H9 (cell line): ENCODE results near the gene TMEM151A. TPM values are rescaled to one million over a fixed set of nuclear protein-coding genes. Genes with fewer than 3 reads are reported as not detected.
"Not testable (repeated sequence)": the region's sequence is repeated elsewhere in the genome, so short reads cannot be mapped to it uniquely, and the experiment has no call there.

ENCODE experiments used
- DNase-seq: peaks from one replicate; pipeline ENCODE4 v3.0.0-alpha.2; 2017
- H2AFZ ChIP-seq: one replicate; pipeline ENCODE4 v1.6.1; 2013; ENCODE audit warnings: mild to moderate bottlenecking, low read length, control low read depth, moderate library complexity
- H2AK5ac ChIP-seq: 2 replicates; pipeline ENCODE4 v1.6.1; 2013; ENCODE audit warnings: low read length, control low read depth, mixed read lengths; ENCODE audit not compliant: insufficient read length
- H2BK120ac ChIP-seq: one replicate; pipeline ENCODE4 v1.6.1; 2013; ENCODE audit warnings: low read depth, mild to moderate bottlenecking, low read length, control low read depth, inconsistent platforms; ENCODE audit not compliant: poor library complexity, severe bottlenecking
- H2BK12ac ChIP-seq: 2 replicates; pipeline ENCODE4 v1.6.1; 2013; ENCODE audit warnings: low read length, control low read depth, mixed read lengths, low read depth; ENCODE audit not compliant: insufficient read length
- H2BK15ac ChIP-seq: 2 replicates; pipeline ENCODE4 v1.6.1; 2013; ENCODE audit warnings: low read depth, low read length, control low read depth
- H2BK20ac ChIP-seq: one replicate; pipeline ENCODE4 v1.6.1; 2013; ENCODE audit warnings: low read depth, mild to moderate bottlenecking, low read length, control low read depth, inconsistent platforms; ENCODE audit not compliant: poor library complexity, severe bottlenecking
- H2BK5ac ChIP-seq: 2 replicates; pipeline ENCODE4 v1.6.1; 2013; ENCODE audit warnings: low read length, control low read depth, mixed read lengths; ENCODE audit not compliant: insufficient read length
- H3K14ac ChIP-seq: 2 replicates; pipeline ENCODE4 v1.6.1; 2013; ENCODE audit warnings: low read length, control low read depth; ENCODE audit not compliant: insufficient read depth
- H3K18ac ChIP-seq: 2 replicates; pipeline ENCODE4 v1.6.1; 2013; ENCODE audit warnings: low read depth, mild to moderate bottlenecking, mixed read lengths, low read length, control low read depth; ENCODE audit not compliant: insufficient read length
- H3K23ac ChIP-seq: 2 replicates; pipeline ENCODE4 v1.6.1; 2013; ENCODE audit warnings: low read length, control low read depth, mixed read lengths, low read depth; ENCODE audit not compliant: insufficient read length
- H3K23me2 ChIP-seq: 2 replicates; pipeline ENCODE4 v1.6.1; 2013; ENCODE audit warnings: low read depth, mild to moderate bottlenecking, mixed read lengths, low read length, control low read depth; ENCODE audit not compliant: insufficient read length, poor library complexity, severe bottlenecking
- H3K27ac ChIP-seq: 2 replicates; pipeline ENCODE4 v1.5.1; 2013; ENCODE audit warnings: low read length, control low read depth, mixed read lengths, low read depth; ENCODE audit not compliant: insufficient read length
- H3K27me3 ChIP-seq: 2 replicates; pipeline ENCODE4 v1.6.1; 2013; ENCODE audit warnings: low read length, control low read depth, inconsistent platforms; ENCODE audit not compliant: insufficient read depth
- H3K4ac ChIP-seq: 2 replicates; pipeline ENCODE4 v1.6.1; 2013; ENCODE audit warnings: low read depth, mild to moderate bottlenecking, control low read depth, inconsistent platforms, low read length, moderate library complexity
- H3K4me1 ChIP-seq: 2 replicates; pipeline ENCODE4 v1.6.1; 2013; ENCODE audit warnings: low read length, control low read depth, inconsistent platforms; ENCODE audit not compliant: insufficient read depth
- H3K4me2 ChIP-seq: 2 replicates; pipeline ENCODE4 v1.6.1; 2013; ENCODE audit warnings: low read length, control low read depth, mixed read lengths; ENCODE audit not compliant: insufficient read length, insufficient read depth
- H3K56ac ChIP-seq: 2 replicates; pipeline ENCODE4 v1.6.1; 2013; ENCODE audit warnings: low read depth, mild to moderate bottlenecking, mixed read lengths, low read length, control low read depth; ENCODE audit not compliant: insufficient read length
- H3K79me1 ChIP-seq: 2 replicates; pipeline ENCODE4 v1.6.1; 2013; ENCODE audit warnings: low read depth, mild to moderate bottlenecking, moderate library complexity, low read length, control low read depth, inconsistent platforms; ENCODE audit not compliant: insufficient read depth, poor library complexity, severe bottlenecking
- H3K79me2 ChIP-seq: 2 replicates; pipeline ENCODE4 v1.6.1; 2013; ENCODE audit warnings: low read length, control low read depth, inconsistent platforms; ENCODE audit not compliant: insufficient read depth
- H3K9ac ChIP-seq: 2 replicates; pipeline ENCODE4 v1.6.1; 2013; ENCODE audit warnings: low read length, control low read depth, mixed read lengths; ENCODE audit not compliant: insufficient read length; ENCODE audit errors: extremely low read depth
- H3K9me3 ChIP-seq: one replicate; pipeline ENCODE4 v1.6.1; 2013; ENCODE audit warnings: low read depth, low read length, inconsistent platforms; ENCODE audit not compliant: control insufficient read depth
- H3T11ph ChIP-seq: one replicate; pipeline ENCODE4 v1.6.1; 2013; ENCODE audit warnings: mild to moderate bottlenecking, low read length, control low read depth, inconsistent platforms
- H4K20me1 ChIP-seq: one replicate; pipeline ENCODE4 v1.6.1; 2013; ENCODE audit not compliant: control insufficient read depth, insufficient read length, insufficient read depth
- H4K5ac ChIP-seq: 2 replicates; pipeline ENCODE4 v1.6.1; 2013; ENCODE audit warnings: low read depth, mild to moderate bottlenecking, mixed read lengths, low read length, control low read depth; ENCODE audit not compliant: insufficient read length
- H4K8ac ChIP-seq: replicated peaks from 2 replicates; pipeline ENCODE4 v1.6.1; 2013; ENCODE audit warnings: low read length, control low read depth, mixed read lengths, low read depth; ENCODE audit not compliant: insufficient read length
- H4K91ac ChIP-seq: 2 replicates; pipeline ENCODE4 v1.6.1; 2013; ENCODE audit warnings: low read depth, mild to moderate bottlenecking, moderate library complexity, mixed read lengths, low read length, control low read depth; ENCODE audit not compliant: insufficient read length
- H3K27ac Mint-ChIP-seq, 3 experiments: 2 replicates in 2 of 3; 3 replicates in 1 of 3; pipeline ENCODE4 v1.8.0; 2020 to 2021; ENCODE audit warnings: mixed read lengths in 3 of 3, mild to moderate bottlenecking in 1 of 3, moderate library complexity in 1 of 3
- H3K27me3 Mint-ChIP-seq: 2 replicates; pipeline ENCODE4 v1.8.0; 2021; ENCODE audit warnings: low read depth, mild to moderate bottlenecking, moderate library complexity, mixed read lengths
- H3K36me3 Mint-ChIP-seq, 3 experiments: 2 replicates in 2 of 3; 3 replicates in 1 of 3; pipeline ENCODE4 v1.8.0; 2020 to 2021; ENCODE audit warnings: low read depth in 3 of 3, mixed read lengths in 3 of 3; ENCODE audit not compliant: insufficient read depth in 1 of 3
- H3K4me1 Mint-ChIP-seq, 2 experiments: 2 replicates each; pipeline ENCODE4 v1.8.0; 2020; ENCODE audit warnings: mixed read lengths in 2 of 2
- H3K4me3 Mint-ChIP-seq, 2 experiments: 2 replicates in 1 of 2; 3 replicates in 1 of 2; pipeline ENCODE4 v1.8.0; 2020 to 2021; ENCODE audit warnings: mild to moderate bottlenecking in 2 of 2, mixed read lengths in 2 of 2, moderate library complexity in 1 of 2
- H3K9me3 Mint-ChIP-seq, 2 experiments: 2 replicates in 1 of 2; 3 replicates in 1 of 2; pipeline ENCODE4 v1.8.0; 2020; ENCODE audit warnings: mild to moderate bottlenecking in 2 of 2, mixed read lengths in 2 of 2, moderate library complexity in 1 of 2
- CTCF ChIP-seq: fragments of 200-600 bp; sonication (generic); conservative IDR thresholded peaks from 3 replicates; pipeline ENCODE4 v1.8.0; 2021; ENCODE audit warnings: antibody characterized with exemption, mild to moderate bottlenecking
- WGBS: extraction: QIAGEN DNeasy Blood & Tissue Kit; methylation state at CpG from one replicate; pipeline ENCODE4 v1.1.7; 2013; ENCODE audit warnings: missing lambda C conversion rate, low lambda C conversion rate, mixed read lengths; ENCODE audit not compliant: insufficient read length; ENCODE audit errors: extremely low coverage; 5-methylcytosine and 5-hydroxymethylcytosine counted together
- total RNA-seq: library from RNA; stranded (reverse); gene quantifications from 2 replicates; pipeline ENCODE4 v1.2.1, GENCODE V29; 2021

TMEM151A gene
- total RNA-seq, 1 experiment from 2014 or later: 1.2 TPM

GRCh38 chr11:66318600-66318970 is 26.9 kb downstream of the TMEM151A start:
- peaks cover 22 to 30% of the 10 kb centered on the region in 2 experiments for H3K4me1 Mint-ChIP-seq
- Histone ChIP-seq H3K14ac (no peak overlapping the region), H3K4me2 (no peak overlapping the region), H3K9ac (no peak overlapping the region), H3K18ac (no peak overlapping the region), H2BK15ac (no peak overlapping the region), H2BK20ac (no peak overlapping the region), H3K56ac (no peak overlapping the region), H4K5ac (no peak overlapping the region), H2BK5ac (no peak overlapping the region), H4K20me1 (no peaks in the 10 kb centered on the region), H3K79me1 (no peaks in the 10 kb centered on the region), H2AK5ac (no peak overlapping the region), H2BK120ac (no peak overlapping the region), H4K8ac (no peak overlapping the region), H4K91ac (no peak overlapping the region), H3K23me2 (no peaks in the 10 kb centered on the region), H2AFZ (no peak overlapping the region), H3T11ph (no peak overlapping the region), H3K23ac (no peak overlapping the region), H3K27me3 (no peaks in the 10 kb centered on the region), H3K9me3 (no peaks in the 10 kb centered on the region), H3K27ac (no peak overlapping the region), H3K4ac (no peak overlapping the region), H3K79me2 (no peaks in the 10 kb centered on the region), H2BK12ac (no peak overlapping the region), H3K4me1 (peaks cover 2% of the 10 kb centered on the region; the same call in 1 of the 2 replicates)
- TF ChIP-seq CTCF: no peak
- H3K27ac Mint-ChIP-seq: no peak overlapping the region
- DNase-seq: no peak
- H3K36me3 Mint-ChIP-seq: peaks cover 8 to 18% (median 16%) of the 10 kb centered on the region in 3 experiments
- WGBS: no CpG with 5 or more reads among the region's 3 CpGs
- peaks cover 14 to 20% of the 10 kb centered on the region in 2 experiments for H3K9me3 Mint-ChIP-seq
- peaks cover 29% of the 10 kb centered on the region for H3K27me3 Mint-ChIP-seq
- H3K4me3 Mint-ChIP-seq: peak overlapping the region in 1 of 2 experiments; percentile 39; a peak in 1 of 5 replicates

GRCh38 chr11:66320289-66320688 is 28.6 kb downstream of the TMEM151A start:
- H3K23ac ChIP-seq, H2BK5ac ChIP-seq, H3K4me3 Mint-ChIP-seq, H3K56ac ChIP-seq, H2BK120ac ChIP-seq, H3K4me1 ChIP-seq, H3K27ac ChIP-seq, H3K27me3 ChIP-seq, H2BK20ac ChIP-seq, H3K9me3 ChIP-seq, H3K4me2 ChIP-seq, H4K5ac ChIP-seq, H3K79me1 ChIP-seq, H3K9ac ChIP-seq, H4K91ac ChIP-seq, H3K4ac ChIP-seq, H3K79me2 ChIP-seq, H3T11ph ChIP-seq, H3K23me2 ChIP-seq, DNase-seq, H2AFZ ChIP-seq, H4K8ac ChIP-seq, H3K27ac Mint-ChIP-seq, H3K18ac ChIP-seq, H3K14ac ChIP-seq, H4K20me1 ChIP-seq, H2BK12ac ChIP-seq, H2AK5ac ChIP-seq, H2BK15ac ChIP-seq: not testable (repeated sequence)
- no CpG with 5 or more reads among the region's 2 CpGs for WGBS
- H3K4me1 Mint-ChIP-seq: peaks cover 21 to 28% of the 10 kb centered on the region in 2 experiments
- peaks cover 20% of the 10 kb centered on the region for H3K27me3 Mint-ChIP-seq
- H3K36me3 Mint-ChIP-seq: peaks cover 8 to 18% (median 16%) of the 10 kb centered on the region in 3 experiments
- peaks cover 14 to 20% of the 10 kb centered on the region in 2 experiments for H3K9me3 Mint-ChIP-seq
